Fibroblast of skin of right quadriceps (primary cell): ENCODE data around the gene SLAMF8.
A peak's percentile ranks its signal among the peaks of the same experiment; 100 is the strongest.

ENCODE experiments used
- DNase-seq: peaks from one replicate; pipeline ENCODE4 v3.0.0-alpha.2; 2013

The SLAMF8 gene

GRCh38 chr1:159826441-159827101 is at the start of gene SLAMF8:
Gene SLAMF8 (plus strand): TSS chr1:159826873. CDS start chr1:159826899, 26 bp downstream.
- peak; percentile 23 for DNase-seq

- no peak for DNase-seq
Measured at GRCh38 chr1:159778266-159778665, 48.4 kb upstream of the SLAMF8 start.

DNA sequence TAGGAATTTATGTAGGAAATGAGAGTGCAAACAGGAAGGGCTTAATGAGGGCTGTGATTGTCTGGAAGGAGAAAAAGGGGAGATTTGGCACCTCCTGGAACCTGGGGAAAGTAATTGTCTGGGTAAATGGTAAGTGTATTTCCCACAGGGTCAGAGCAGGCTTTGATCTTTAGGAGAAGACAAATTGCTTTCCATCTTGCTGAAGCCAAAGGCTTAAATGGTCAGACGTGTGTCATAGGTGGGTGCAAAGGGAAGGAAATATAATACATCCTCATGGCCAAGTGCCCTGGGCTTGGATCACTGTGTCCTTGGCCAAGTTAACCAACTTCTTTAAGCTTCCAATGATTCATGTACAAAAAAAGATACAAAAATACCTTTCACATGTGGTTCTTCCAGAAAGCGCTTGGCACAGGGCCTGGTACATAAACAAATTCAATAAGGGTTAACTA is 47.2 kb upstream of the SLAMF8 start:
- DNase-seq: peak; percentile 56

- DNase-seq: peak; percentile 98
Measured at GRCh38 chr1:159780583-159781582, 45.8 kb upstream of the SLAMF8 start, which contains the start of gene DUSP23. Gene DUSP23 (plus strand): TSS chr1:159780962. CDS start chr1:159781101, 139 bp downstream.

DNA sequence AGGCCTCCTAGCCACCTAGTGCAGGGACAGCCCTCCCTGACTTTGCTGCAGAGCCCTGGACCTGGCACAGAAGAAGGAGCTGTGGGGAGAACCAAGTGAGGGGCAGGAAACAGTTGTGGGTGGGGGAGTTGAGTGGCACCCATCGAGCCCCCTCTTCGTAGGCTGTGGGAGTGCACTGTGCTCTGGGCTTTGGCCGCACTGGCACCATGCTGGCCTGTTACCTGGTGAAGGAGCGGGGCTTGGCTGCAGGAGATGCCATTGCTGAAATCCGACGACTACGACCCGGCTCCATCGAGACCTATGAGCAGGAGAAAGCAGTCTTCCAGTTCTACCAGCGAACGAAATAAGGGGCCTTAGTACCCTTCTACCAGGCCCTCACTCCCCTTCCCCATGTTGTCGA is 44.7 kb upstream of the SLAMF8 start:
- DNase-seq: no peak

GRCh38 chr1:159783724-159784123 is 42.9 kb upstream of the SLAMF8 start:
- peak; percentile 42 for DNase-seq

GRCh38 chr1:159786465-159786864 is 40.2 kb upstream of the SLAMF8 start:
- DNase-seq: no peak

GRCh38 chr1:159786966-159787365 is 39.7 kb upstream of the SLAMF8 start:
- DNase-seq: peak; percentile 4

DNA sequence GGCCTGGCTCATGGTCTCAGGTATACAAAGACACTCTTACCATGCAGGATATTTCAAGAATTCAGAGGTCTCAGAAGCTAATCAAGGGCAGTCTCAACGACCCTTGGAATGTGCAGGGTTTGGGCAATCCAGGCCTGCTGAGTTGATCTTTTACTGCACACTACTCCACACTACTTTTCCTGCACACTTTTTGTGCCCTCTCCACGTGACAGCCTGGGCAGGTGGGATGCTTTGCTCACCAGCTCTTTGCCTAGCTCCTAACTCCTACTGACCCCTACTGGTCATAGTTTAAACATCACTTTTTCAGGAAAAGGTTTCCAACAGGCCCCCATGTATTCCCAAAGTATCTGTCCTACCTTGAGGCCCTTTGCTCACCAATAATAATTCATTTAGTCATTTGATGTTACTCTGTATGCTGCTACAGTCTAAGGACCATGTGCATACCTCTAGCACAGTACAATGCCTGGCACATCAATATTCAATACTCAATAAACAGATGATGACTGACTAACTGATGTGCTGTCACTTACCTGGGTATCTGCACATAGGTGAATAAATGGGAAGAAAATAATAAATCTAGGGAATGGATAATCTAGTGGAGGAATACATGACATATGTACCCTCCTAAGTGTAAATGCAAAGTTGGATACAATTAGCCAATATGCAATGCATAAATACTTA is 36.3 kb upstream of the SLAMF8 start:
- DNase-seq: peak; percentile 8

DNA sequence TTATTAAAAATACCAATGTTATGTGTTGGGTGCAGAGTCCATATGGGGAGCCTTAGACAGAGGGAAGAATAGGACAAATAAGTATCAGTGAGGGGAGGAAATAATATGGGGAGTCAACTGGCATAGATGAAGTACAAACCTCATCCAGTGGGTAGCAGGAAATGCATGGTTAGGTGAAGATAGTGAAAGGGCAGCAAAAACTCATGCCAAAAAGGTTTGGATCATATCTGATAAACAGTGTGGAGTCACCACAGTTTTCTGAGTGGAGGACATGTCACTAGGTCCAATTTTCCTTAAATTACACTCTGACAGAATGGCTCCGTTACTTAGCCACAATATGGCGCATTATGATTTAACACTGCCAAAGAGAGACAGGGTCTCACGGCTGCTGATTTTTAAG is 35.6 kb upstream of the SLAMF8 start:
- DNase-seq: no peak

- DNase-seq: no peak
Measured at GRCh38 chr1:159791461-159791860, 35.2 kb upstream of the SLAMF8 start.

DNA sequence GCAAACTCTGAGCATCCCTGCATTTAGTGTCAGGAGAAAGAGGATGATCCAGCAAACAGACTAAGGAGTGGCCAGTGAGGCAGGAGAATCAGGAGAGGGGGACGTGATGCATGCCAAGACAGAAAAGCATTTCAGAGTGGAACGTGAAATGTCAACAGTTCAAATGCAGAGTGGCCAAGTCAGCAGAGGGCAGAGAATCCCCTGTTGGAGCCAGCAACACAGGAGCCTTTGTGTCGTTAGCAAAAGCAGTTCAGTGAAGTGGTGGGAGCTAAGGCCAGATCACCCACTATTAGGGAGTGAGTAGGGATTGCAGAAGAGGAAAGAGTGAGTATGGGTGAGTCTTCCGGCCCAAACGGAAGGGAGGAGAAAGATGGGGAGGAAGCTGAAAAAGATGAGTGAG is 31.1 kb upstream of the SLAMF8 start:
- DNase-seq: no peak

- DNase-seq: peak; percentile 81
Measured at GRCh38 chr1:159798893-159799292, 27.8 kb upstream of the SLAMF8 start.

- DNase-seq: no peak
Measured at GRCh38 chr1:159799446-159799985, 27.2 kb upstream of the SLAMF8 start.

DNA sequence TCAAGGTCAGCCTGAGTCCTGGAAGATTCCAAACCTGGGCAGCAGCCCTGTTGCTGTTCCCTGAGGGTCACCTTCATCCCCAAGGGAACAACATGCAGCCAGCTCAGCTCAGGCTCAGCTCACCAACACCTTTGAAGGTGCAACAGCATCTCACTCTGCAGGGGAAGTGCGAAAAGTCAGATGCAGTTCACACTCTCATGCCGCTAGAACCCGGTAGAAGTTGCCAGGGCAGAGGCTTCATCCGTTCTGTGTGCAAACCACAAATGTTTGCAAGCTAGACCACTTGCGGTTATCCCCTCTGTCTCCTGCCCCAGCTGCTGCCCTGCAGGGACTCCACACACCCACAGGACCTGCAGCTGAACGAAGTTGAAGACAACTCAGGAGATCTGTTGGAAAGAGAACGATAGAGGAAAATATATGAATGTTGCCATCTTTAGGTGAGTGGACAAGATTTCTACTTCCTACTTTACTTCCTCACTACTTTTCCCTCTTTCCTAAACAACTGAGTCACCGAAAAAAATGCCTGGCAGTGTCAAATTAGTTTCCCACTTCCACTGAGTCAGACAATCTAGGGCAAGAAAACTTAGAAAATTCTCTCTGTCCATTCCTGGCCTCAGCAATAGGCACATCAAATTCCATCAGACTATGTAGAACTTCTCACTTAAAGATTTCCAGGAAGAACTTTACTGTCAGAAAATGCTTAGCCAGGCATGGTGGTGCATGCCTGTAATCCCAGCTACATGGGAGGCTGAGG is 26.3 kb upstream of the SLAMF8 start:
- peak; percentile 12 for DNase-seq

- DNase-seq: no peak
Measured at GRCh38 chr1:159802111-159802510, 24.6 kb upstream of the SLAMF8 start, which contains the start of gene FCRL6. Gene FCRL6 (plus strand): TSS chr1:159802360. CDS start chr1:159802425, 65 bp downstream.

DNA sequence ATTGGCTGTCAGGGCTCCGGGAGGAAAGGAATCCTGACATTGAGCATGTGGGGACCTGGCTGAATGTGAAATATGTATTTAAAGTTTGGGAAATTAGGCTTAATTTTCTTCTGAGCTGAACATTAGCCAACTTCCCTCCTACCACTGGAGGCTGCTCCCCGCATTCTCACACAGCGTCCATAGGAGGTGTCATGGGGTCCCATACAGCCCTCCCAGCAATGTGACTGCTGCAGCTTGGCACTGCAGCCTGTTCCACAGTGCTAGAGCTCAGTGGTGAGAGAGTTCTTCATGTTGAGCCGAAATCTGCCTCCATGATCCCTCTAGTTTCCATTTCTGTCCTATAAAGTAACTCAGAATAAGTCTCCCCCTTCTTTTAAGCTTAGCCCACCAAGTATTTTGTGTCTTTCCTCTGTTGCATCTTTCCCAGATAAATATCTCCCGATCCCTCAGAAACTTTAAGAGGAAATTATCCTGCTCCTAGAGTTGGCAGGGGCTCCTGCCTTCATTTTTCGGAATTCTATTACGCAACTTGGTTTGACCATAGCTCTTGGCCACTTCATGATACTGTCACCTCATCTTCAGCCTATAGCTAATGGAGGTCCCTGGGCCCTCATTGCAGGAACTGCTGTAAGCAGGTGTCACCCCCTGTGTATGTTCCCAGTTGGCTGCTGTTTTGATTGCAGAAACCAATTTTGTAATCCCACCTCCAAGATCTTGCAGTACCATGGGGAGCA is 22.6 kb upstream of the SLAMF8 start:
- no peak for DNase-seq

GRCh38 chr1:159804924-159805323 is 21.7 kb upstream of the SLAMF8 start:
- DNase-seq: peak; percentile 28

DNA sequence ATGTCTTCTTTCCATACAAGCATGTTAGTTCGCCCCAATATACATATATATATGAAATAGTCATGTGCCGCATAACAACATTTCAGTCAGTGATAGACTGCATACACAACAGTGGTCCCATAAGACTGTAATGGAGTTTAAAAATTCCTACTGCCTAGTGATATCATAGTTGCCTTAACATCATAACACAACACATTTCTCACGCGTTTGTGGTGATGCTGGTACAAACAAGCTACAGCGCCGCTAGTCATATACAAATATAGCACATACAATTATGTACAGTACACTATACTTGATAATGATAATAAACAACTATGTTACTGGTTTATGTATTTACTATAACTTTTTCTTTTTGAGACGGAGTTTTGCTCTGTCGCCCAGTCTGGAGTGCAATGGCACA is 10.7 kb upstream of the SLAMF8 start:
- DNase-seq: no peak

- peak; percentile 53 for DNase-seq
Measured at GRCh38 chr1:159817276-159818041, 9.2 kb upstream of the SLAMF8 start.
